22Rv1 (cell line): Measurements from ENCODE around the gene TET2.
A peak's percentile ranks its signal among the peaks of the same experiment; 100 is the strongest.

ENCODE experiments used
- H3K27ac ChIP-seq: fragments of 450-650 bp; 2 replicates; pipeline ENCODE4 v1.5.1; 2017
- CTCF ChIP-seq: fragments of 450-650 bp; IDR thresholded peaks from 2 replicates; pipeline ENCODE4 v1.5.1; 2017; ENCODE audit warnings: mild to moderate bottlenecking
- ZFX ChIP-seq: fragments of 450-650 bp; IDR thresholded peaks from 2 replicates; pipeline ENCODE4 v1.6.1; 2017; ENCODE audit warnings: antibody characterized with exemption, borderline replicate concordance

The TET2 gene

GRCh38 chr4:105192910-105193309, 46.2 kb downstream of the TET2 start:
- H3K27ac ChIP-seq, result peak overlapping the region; percentile 14; the same call in 1 of the 2 replicates
- no peak for TF ChIP-seq ZFX

GRCh38 chr4:105193536-105193935, 46.9 kb downstream of the TET2 start:
- no peak overlapping the region for H3K27ac ChIP-seq
- no peak for TF ChIP-seq ZFX
- no peak for TF ChIP-seq CTCF

GRCh38 chr4:105194328-105195231, 47.9 kb downstream of the TET2 start:
- no peak for TF ChIP-seq CTCF
- no peak for TF ChIP-seq ZFX
- no peak overlapping the region for H3K27ac ChIP-seq

GRCh38 chr4:105196523-105197145, 50.0 kb downstream of the TET2 start:
- H3K27ac ChIP-seq, result no peak overlapping the region
- TF ChIP-seq CTCF (peak; percentile 8; the same call in 1 of the 2 replicates), ZFX (no peak)

GRCh38 chr4:105197777-105198176, 51.1 kb downstream of the TET2 start:
- H3K27ac ChIP-seq, result no peak overlapping the region
- TF ChIP-seq CTCF (no peak), ZFX (no peak)

GRCh38 chr4:105198541-105198940, 51.9 kb downstream of the TET2 start:
- no peak for TF ChIP-seq CTCF
- no peak for TF ChIP-seq ZFX
- no peak overlapping the region for H3K27ac ChIP-seq

- H3K27ac ChIP-seq, result no peak overlapping the region
- TF ChIP-seq ZFX (no peak), CTCF (no peak)
Measured at GRCh38 chr4:105206214-105206613, 59.5 kb downstream of the TET2 start.
